Panc1 (cell line): ENCODE results near the gene USB1. TPM values are rescaled to one million over a fixed set of nuclear protein-coding genes. Genes with fewer than 3 reads are reported as not detected.

Source experiments
- ATAC-seq: fragments of 200-7000 bp; cut with Tn5 transposase; 2 replicates; pipeline ENCODE4 v1.9.1; 2020; ENCODE audit warnings: mild to moderate bottlenecking, moderate library complexity
- BruUV-seq: library from RNA; stranded (reverse); fragments of 400-500 nt; replicated peaks from 2 replicates; lab custom pipeline; 2021; lab: Mats Ljungman, UMichigan
- CTCF ChIA-PET: fragments of 300-600 bp; sonication (Branson Sonifier 250); formaldehyde crosslinking; loops from one replicate; lab custom pipeline; 2022; ENCODE audit warnings: antibody characterized with exemption; lab: Charles Lee
- POLR2A ChIA-PET: fragments of 300-600 bp; sonication (Branson Sonifier 250); formaldehyde crosslinking; loops from one replicate; lab custom pipeline; 2022; ENCODE audit warnings: antibody characterized with exemption; lab: Charles Lee
- DNase-seq: peaks from one replicate; pipeline ENCODE4 v3.0.0-alpha.2; 2010; ENCODE audit warnings: low read depth, low spot score
- H3K27ac ChIP-seq: 2 replicates; pipeline ENCODE4 v1.5.1; 2011; ENCODE audit warnings: mild to moderate bottlenecking, low read length, inconsistent platforms
- H3K27me3 ChIP-seq: fragments of 200-500 bp; sonication (Bioruptor generic); 2 replicates; pipeline ENCODE4 v1.6.0; 2014; ENCODE audit warnings: low read length, inconsistent platforms; ENCODE audit not compliant: control insufficient read depth, insufficient read depth
- H3K36me3 ChIP-seq: fragments of 200-500 bp; sonication (Bioruptor generic); 2 replicates; pipeline ENCODE4 v1.5.1; 2014; ENCODE audit warnings: inconsistent platforms, mild to moderate bottlenecking, low read length, moderate library complexity; ENCODE audit not compliant: control insufficient read depth, insufficient read depth
- H3K4me1 ChIP-seq: 2 replicates; pipeline ENCODE4 v1.5.1; 2011; ENCODE audit warnings: inconsistent platforms, mild to moderate bottlenecking, low read length, moderate library complexity; ENCODE audit not compliant: control insufficient read depth, insufficient read depth
- H3K4me3 ChIP-seq, 2 experiments: 2 replicates each; pipeline ENCODE4 v1.5.1; 2011 to 2012; ENCODE audit warnings: low read depth in 2 of 2, low read length in 2 of 2, mild to moderate bottlenecking in 2 of 2, inconsistent platforms in 1 of 2, moderate library complexity in 1 of 2
- H3K9me3 ChIP-seq: fragments of 200-500 bp; sonication (Bioruptor generic); 2 replicates; pipeline ENCODE4 v1.5.1; 2014; ENCODE audit warnings: low read depth, mild to moderate bottlenecking, inconsistent platforms, low read length, moderate library complexity; ENCODE audit not compliant: control insufficient read depth, insufficient read depth
- POLR2AphosphoS5 ChIP-seq: IDR thresholded peaks from 2 replicates; pipeline ENCODE4 v1.6.1; 2012; ENCODE audit warnings: mild to moderate bottlenecking, low read depth, low read length, moderate library complexity
- SIN3A ChIP-seq: IDR thresholded peaks from 2 replicates; pipeline ENCODE4 v1.6.1; 2012; ENCODE audit warnings: low read depth, mild to moderate bottlenecking, low read length, moderate library complexity, borderline replicate concordance; ENCODE audit not compliant: insufficient read depth
- TCF7L2 ChIP-seq: IDR thresholded peaks from 2 replicates; pipeline ENCODE4 v1.6.1; 2011; ENCODE audit warnings: mild to moderate bottlenecking, low read depth, low read length, inconsistent platforms
- in situ Hi-C: cut with HindIII; loops from 2 replicates; pipeline ENCODE4 v1.10.0; 2016; ENCODE audit warnings: low sequenced_read_pairs, low pct_unique_long_range_greater_than_20kb
- intact Hi-C: fragments of 100-400 bp; cut with micrococcal nuclease; formaldehyde crosslinking; loops from one replicate; pipeline ENCODE4 v1.10.0; 2022; ENCODE audit not compliant: unreplicated experiment
- total RNA-seq: library from RNA; stranded (reverse); gene quantifications from one replicate; pipeline ENCODE4 v1.2.1, GENCODE V29; 2021; ENCODE audit not compliant: unreplicated experiment
- TF ChIP-seq, protein P1 (sequence below), 2 experiments: IDR thresholded peaks; 2 replicates each; pipeline ENCODE4 v1.6.1; 2011 to 2012; ENCODE audit warnings: low read depth in 2 of 2, control low read depth in 1 of 2, low read length in 1 of 2, mild to moderate bottlenecking in 1 of 2, moderate library complexity in 1 of 2; ENCODE audit not compliant: insufficient read depth in 1 of 2
- TF ChIP-seq, protein P2 (sequence below): fragments of 450-650 bp; IDR thresholded peaks from 2 replicates; pipeline ENCODE4 v1.5.1; 2017; ENCODE audit warnings: mild to moderate bottlenecking

USB1 gene
- total RNA-seq, 1 experiment from 2014 or later: 58.2 TPM

DNA sequence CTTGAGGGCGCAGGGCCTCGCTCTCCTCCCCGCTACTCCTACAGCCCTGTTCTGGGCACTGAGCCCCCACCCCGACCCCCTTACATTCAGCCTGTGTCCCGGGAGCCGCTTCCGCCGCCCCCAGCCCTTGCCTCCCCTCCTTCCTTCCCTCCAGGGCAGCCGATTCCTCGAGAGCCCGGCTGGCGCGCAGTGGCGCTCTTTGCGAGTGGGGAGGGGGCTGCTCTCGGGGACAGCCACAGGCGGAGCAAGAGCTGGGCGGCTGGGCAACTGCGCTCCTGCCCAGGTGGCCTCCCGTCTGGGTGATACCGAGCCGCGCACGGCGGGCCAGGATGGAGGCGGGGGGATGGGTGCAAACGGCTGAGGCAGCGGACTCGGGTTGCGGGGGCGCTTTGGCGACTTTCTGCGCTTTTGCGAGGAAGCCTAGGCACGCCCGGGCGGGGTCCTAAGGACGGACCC is 25.5 kb downstream of the USB1 start:
- ATAC-seq (no peak), DNase-seq (no peak)
- H3K4me1 ChIP-seq: peaks cover 10% of the 10 kb centered on the region; the same call in 1 of the 2 replicates
- CTCF ChIA-PET: no interaction called here
- in situ Hi-C loops: no loop called here
- TF ChIP-seq TCF7L2 (no peak), POLR2AphosphoS5 (no peak), SIN3A (no peak)
- TF ChIP-seq, protein P1, sequence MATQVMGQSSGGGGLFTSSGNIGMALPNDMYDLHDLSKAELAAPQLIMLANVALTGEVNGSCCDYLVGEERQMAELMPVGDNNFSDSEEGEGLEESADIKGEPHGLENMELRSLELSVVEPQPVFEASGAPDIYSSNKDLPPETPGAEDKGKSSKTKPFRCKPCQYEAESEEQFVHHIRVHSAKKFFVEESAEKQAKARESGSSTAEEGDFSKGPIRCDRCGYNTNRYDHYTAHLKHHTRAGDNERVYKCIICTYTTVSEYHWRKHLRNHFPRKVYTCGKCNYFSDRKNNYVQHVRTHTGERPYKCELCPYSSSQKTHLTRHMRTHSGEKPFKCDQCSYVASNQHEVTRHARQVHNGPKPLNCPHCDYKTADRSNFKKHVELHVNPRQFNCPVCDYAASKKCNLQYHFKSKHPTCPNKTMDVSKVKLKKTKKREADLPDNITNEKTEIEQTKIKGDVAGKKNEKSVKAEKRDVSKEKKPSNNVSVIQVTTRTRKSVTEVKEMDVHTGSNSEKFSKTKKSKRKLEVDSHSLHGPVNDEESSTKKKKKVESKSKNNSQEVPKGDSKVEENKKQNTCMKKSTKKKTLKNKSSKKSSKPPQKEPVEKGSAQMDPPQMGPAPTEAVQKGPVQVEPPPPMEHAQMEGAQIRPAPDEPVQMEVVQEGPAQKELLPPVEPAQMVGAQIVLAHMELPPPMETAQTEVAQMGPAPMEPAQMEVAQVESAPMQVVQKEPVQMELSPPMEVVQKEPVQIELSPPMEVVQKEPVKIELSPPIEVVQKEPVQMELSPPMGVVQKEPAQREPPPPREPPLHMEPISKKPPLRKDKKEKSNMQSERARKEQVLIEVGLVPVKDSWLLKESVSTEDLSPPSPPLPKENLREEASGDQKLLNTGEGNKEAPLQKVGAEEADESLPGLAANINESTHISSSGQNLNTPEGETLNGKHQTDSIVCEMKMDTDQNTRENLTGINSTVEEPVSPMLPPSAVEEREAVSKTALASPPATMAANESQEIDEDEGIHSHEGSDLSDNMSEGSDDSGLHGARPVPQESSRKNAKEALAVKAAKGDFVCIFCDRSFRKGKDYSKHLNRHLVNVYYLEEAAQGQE (IDR thresholded peaks at IDR 0.05; ENCODE audit: insufficient read depth in 1 of 2, low read depth in 2 of 2, low read length in 1 of 2): no peak
- TF ChIP-seq, protein P2, sequence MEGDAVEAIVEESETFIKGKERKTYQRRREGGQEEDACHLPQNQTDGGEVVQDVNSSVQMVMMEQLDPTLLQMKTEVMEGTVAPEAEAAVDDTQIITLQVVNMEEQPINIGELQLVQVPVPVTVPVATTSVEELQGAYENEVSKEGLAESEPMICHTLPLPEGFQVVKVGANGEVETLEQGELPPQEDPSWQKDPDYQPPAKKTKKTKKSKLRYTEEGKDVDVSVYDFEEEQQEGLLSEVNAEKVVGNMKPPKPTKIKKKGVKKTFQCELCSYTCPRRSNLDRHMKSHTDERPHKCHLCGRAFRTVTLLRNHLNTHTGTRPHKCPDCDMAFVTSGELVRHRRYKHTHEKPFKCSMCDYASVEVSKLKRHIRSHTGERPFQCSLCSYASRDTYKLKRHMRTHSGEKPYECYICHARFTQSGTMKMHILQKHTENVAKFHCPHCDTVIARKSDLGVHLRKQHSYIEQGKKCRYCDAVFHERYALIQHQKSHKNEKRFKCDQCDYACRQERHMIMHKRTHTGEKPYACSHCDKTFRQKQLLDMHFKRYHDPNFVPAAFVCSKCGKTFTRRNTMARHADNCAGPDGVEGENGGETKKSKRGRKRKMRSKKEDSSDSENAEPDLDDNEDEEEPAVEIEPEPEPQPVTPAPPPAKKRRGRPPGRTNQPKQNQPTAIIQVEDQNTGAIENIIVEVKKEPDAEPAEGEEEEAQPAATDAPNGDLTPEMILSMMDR: peak; percentile 17; the same call in 1 of the 2 replicates
- H3K36me3 ChIP-seq: no peaks in the 10 kb centered on the region; the same call in 1 of the 2 replicates
- H3K27ac ChIP-seq: no peak overlapping the region
- intact Hi-C loops: loop anchor here (2.0 kb wide), 1 partner anchor 102 kb away; the partner anchor contains the start of gene CFAP20
- no peaks in the 10 kb centered on the region for H3K27me3 ChIP-seq
- BruUV-seq: no TSS peak
- peak overlapping the region; percentile 53 to 62 for H3K4me3 ChIP-seq
- POLR2A ChIA-PET: no interaction called here
- H3K9me3 ChIP-seq: no peaks in the 10 kb centered on the region

DNA sequence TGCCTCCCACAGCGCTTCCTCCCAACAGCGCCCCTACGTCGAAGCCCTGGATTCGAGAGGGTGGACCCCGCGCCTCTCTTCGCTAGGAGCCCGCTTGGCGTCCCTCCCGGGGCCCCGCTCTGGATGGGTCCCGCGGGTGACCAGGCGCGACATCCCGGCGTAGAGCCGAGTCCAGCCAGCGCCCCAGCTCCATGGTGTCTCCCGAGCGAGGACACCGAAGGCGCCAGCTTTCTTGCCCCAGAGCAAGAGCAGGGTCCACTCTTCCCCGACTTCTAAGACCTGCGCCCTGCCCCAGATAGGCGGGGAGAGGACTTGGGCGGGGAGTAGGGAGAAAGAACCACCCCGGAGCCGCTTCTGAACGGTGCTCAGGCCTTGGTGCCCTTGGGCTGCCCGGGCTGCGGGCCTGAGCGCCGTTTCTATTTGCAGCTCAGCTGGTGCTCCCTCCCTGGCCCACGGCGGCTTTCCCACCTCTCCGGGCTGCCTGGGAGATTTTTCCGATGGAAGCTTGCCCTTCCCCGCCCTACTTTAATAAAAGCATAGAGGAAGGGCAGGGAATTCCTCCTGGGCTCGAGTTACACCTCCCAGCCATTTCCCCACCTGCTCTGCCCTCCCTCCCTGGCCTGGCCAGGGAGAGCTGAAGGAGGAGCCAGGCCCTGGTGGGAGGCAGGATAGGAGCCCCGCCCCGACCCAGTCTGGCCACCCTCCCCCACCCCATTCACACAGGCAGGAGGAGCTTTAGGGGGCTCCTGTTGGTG is 26.1 kb downstream of the USB1 start:
- no TSS peak for BruUV-seq
- H3K27me3 ChIP-seq: no peaks in the 10 kb centered on the region
- in situ Hi-C loops (no loop called here), intact Hi-C loops (loop anchor here (2.0 kb wide), 1 partner anchor 101 kb away; the partner anchor contains the start of gene CFAP20)
- H3K4me3 ChIP-seq: peak overlapping the region; percentile 53 to 62
- CTCF ChIA-PET: interaction anchor here (0.7 kb wide), 1 partner anchor 171 kb away, joined by 3 read pairs; no protein-coding TSS in a partner anchor
- no peak overlapping the region for H3K27ac ChIP-seq
- H3K36me3 ChIP-seq: no peaks in the 10 kb centered on the region; the same call in 1 of the 2 replicates
- DNase-seq (no peak), ATAC-seq (peak; percentile 71)
- peaks cover 6% of the 10 kb centered on the region; the same call in 1 of the 2 replicates for H3K4me1 ChIP-seq
- POLR2A ChIA-PET: interaction anchor here (0.6 kb wide), 1 partner anchor 80 kb away, joined by 4 read pairs; no protein-coding TSS in a partner anchor
- no peaks in the 10 kb centered on the region for H3K9me3 ChIP-seq
- TF ChIP-seq POLR2AphosphoS5 (no peak), SIN3A (no peak), TCF7L2 (no peak)
- TF ChIP-seq, protein P2: no peak
- TF ChIP-seq, protein P1 (IDR thresholded peaks at IDR 0.05; ENCODE audit: insufficient read depth in 1 of 2, low read depth in 2 of 2, low read length in 1 of 2): no peak
